ENCODE results near the gene MYLK2.

DNA sequence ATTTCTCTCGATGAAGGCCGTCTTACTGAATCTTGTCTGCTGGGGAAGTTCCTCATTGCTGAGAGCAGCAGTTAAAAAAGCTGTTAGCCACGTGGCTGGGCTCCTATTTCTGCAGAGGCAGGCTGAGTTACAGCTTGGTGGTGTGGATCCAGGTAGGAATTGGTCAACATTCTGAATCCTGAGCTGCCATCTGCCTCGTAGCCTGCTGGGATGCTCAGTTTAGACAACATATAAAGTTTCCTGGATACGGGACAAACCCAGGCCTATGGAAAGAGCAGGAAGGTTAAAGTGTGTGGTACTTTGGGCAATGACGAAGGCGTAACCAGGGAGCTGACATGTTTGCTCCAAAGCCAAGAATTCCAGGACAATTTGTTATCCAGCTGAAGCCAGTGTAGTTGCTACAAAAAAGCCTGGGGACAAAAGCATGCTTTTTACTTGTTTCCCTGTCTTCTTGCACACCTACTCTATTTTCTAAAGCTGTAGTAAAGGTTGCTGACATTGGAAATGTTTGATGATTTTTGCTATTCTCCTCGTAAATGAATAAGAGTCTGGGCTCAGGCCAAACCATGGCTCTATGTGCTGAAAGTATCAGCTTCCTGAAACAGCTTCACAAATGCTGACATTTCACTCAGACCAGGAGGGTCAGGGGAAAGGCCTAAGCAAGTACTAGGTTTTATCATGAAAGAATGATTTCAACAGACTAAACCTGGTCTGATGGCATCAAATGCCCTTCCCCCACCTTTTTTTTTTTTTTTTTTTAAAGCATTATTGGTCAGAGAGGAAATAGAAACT is 12.4 kb upstream of the MYLK2 start:
- TF ChIP-seq, protein P1, sequence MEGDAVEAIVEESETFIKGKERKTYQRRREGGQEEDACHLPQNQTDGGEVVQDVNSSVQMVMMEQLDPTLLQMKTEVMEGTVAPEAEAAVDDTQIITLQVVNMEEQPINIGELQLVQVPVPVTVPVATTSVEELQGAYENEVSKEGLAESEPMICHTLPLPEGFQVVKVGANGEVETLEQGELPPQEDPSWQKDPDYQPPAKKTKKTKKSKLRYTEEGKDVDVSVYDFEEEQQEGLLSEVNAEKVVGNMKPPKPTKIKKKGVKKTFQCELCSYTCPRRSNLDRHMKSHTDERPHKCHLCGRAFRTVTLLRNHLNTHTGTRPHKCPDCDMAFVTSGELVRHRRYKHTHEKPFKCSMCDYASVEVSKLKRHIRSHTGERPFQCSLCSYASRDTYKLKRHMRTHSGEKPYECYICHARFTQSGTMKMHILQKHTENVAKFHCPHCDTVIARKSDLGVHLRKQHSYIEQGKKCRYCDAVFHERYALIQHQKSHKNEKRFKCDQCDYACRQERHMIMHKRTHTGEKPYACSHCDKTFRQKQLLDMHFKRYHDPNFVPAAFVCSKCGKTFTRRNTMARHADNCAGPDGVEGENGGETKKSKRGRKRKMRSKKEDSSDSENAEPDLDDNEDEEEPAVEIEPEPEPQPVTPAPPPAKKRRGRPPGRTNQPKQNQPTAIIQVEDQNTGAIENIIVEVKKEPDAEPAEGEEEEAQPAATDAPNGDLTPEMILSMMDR (conservative IDR thresholded peaks at IDR 0.05 in 1 of 2, IDR thresholded peaks at IDR 0.05 in 1 of 2; ENCODE audit: low read depth in 1 of 2, low read length in 2 of 2), result no peak
- no peak for TF ChIP-seq EZH2 (IDR thresholded peaks at IDR 0.05; ENCODE audit: low read length, missing control alignments)
